Stomach (tissue), 9 donors: ENCODE measurements around the gene MTMR11. TPM values are rescaled to one million over a fixed set of nuclear protein-coding genes. Genes with fewer than 3 reads are reported as not detected.

Experiments used
- DNase-seq, 2 donors: peaks; one replicate each; pipeline versions ENCODE4 v3.0.0 to v3.0.0-alpha.2; 2013 to 2019
- H3K27ac ChIP-seq, 5 donors: fragments of 200-600 bp in 4 of 5; sonication (generic) in 4 of 5; one replicate each; pipeline ENCODE4 v1.5.1; 2013 to 2019; ENCODE audit warnings: mild to moderate bottlenecking in 1 of 5, moderate library complexity in 1 of 5
- H3K27me3 ChIP-seq, 3 donors: fragments of 200-600 bp; sonication (generic); one replicate each; pipeline ENCODE4 v1.5.1; 2017 to 2019; ENCODE audit warnings: mixed run types in 1 of 3
- H3K36me3 ChIP-seq, 4 donors: fragments of 200-600 bp; sonication (generic); 1 replicate in 3 of 4; 2 replicates in 1 of 4; pipeline ENCODE4 v1.5.1; 2016 to 2019
- H3K4me1 ChIP-seq, 4 donors: fragments of 200-600 bp; sonication (generic); one replicate each; pipeline ENCODE4 v1.5.1; 2016 to 2019
- H3K4me3 ChIP-seq, 4 donors: fragments of 200-600 bp; sonication (generic) in 3 of 4; one replicate each; pipeline ENCODE4 v1.5.1; 2016 to 2019; ENCODE audit warnings: mild to moderate bottlenecking in 1 of 4
- H3K9me3 ChIP-seq, 4 donors: fragments of 200-600 bp; sonication (generic); one replicate each; pipeline ENCODE4 v1.5.1; 2016 to 2019
- CTCF ChIP-seq, 7 experiments: fragments of 450-650 bp in 4 of 7; fragments of 200-600 bp in 3 of 7; sonication (generic) in 3 of 7; IDR thresholded peaks; one replicate each; pipeline ENCODE4 v1.5.1; 2016 to 2019; ENCODE audit warnings: antibody characterized with exemption in 7 of 7, control low read depth in 2 of 7, mild to moderate bottlenecking in 1 of 7
- EP300 ChIP-seq: sonication (generic); formaldehyde crosslinking; IDR thresholded peaks from one replicate; pipeline ENCODE4 v1.6.1; 2017; ENCODE audit warnings: antibody characterized with exemption
- POLR2A ChIP-seq, 4 donors: fragments of 450-650 bp; IDR thresholded peaks; one replicate each; pipeline ENCODE4 v1.6.1; 2016; ENCODE audit warnings: antibody characterized with exemption in 4 of 4, control low read depth in 2 of 4, mild to moderate bottlenecking in 1 of 4, moderate library complexity in 1 of 4
- POLR2AphosphoS5 ChIP-seq, 3 donors: sonication (generic); formaldehyde crosslinking; IDR thresholded peaks; one replicate each; pipeline ENCODE4 v1.6.1; 2016; ENCODE audit warnings: antibody characterized with exemption in 3 of 3
- WGBS, 5 donors: extraction: QIAGEN DNeasy Blood & Tissue Kit in 3 of 5; methylation state at CpG; one replicate each; pipeline versions ENCODE4 v1.1.5 to v1.1.7; 2013 to 2018; 5-methylcytosine and 5-hydroxymethylcytosine counted together
- intact Hi-C: fragments of 100-400 bp; cut with DNase I; formaldehyde crosslinking; loops from one replicate; pipeline ENCODE4 v1.15.1; 2023; ENCODE audit warnings: low total_unique reads
- polyA plus RNA-seq, 3 donors: library from polyadenylated mRNA; stranded (reverse); fragments of 200-250 nt; gene quantifications; one replicate each; pipeline ENCODE4 v1.2.3, GENCODE V29; 2013
- total RNA-seq, 5 donors: library from RNA; depleted of rRNA; stranded (reverse); fragments of >200 nt; gene quantifications; one replicate each; pipeline versions ENCODE4 v1.1.0 to v1.2.3, GENCODE V29; 2014 to 2016
- donor health status: healthy with polysubstance abuse.
- donor health status: Bipolar disorder and iron deficiency.
- donor health status: healthy.

MTMR11 gene
- total and polyA plus RNA-seq, 8 donors: 3.5 to 169 (median 7.8) TPM

- intact Hi-C loops: no loop called here
These were observed 10.4 kb downstream of the MTMR11 start for GRCh38 chr1:149926296-149926695.

GRCh38 chr1:149925751-149926150 is 10.9 kb downstream of the MTMR11 start:
- no peak for TF ChIP-seq POLR2AphosphoS5 (IDR thresholded peaks at IDR 0.05)
- H3K4me1 ChIP-seq: peaks cover 16 to 44% (median 35%) of the 10 kb centered on the region in 4 donors
- intact Hi-C loops: no loop called here
- DNase-seq: no peak
- H3K4me3 ChIP-seq: peak overlapping the region in 2 of 4 donors; percentile 94
- H3K27me3 ChIP-seq: no peaks in the 10 kb centered on the region
- peaks cover 43 to 70% (median 58%) of the 10 kb centered on the region in 4 donors for H3K36me3 ChIP-seq
- no peaks in the 10 kb centered on the region for H3K9me3 ChIP-seq
- no peak overlapping the region for H3K27ac ChIP-seq
- WGBS, 5 donors: 80 to 91% (median 83%) methylated on average over 2 of the region's 2 CpGs

More at GRCh38 chr1:149926296-149926695, 10.4 kb downstream of the MTMR11 start:
- 92 to 96% (median 94%) methylated on average over 9 of the region's 9 CpGs for WGBS, 5 donors
- no peak for DNase-seq
- TF ChIP-seq EP300 (no peak), POLR2AphosphoS5 (IDR thresholded peaks at IDR 0.05) (no peak), CTCF (IDR thresholded peaks at IDR 0.05) (no peak), POLR2A (IDR thresholded peaks at IDR 0.05) (no peak)
- Histone ChIP-seq H3K27me3 (no peaks in the 10 kb centered on the region), H3K4me3 (peak overlapping the region; percentile 65 to 94 (median 94)), H3K4me1 (peaks cover 16 to 44% (median 35%) of the 10 kb centered on the region in 4 donors), H3K9me3 (no peaks in the 10 kb centered on the region), H3K36me3 (peaks cover 43 to 71% (median 60%) of the 10 kb centered on the region in 4 donors), H3K27ac (no peak overlapping the region)

- intact Hi-C loops: no loop called here
- 62 to 76% (median 74%) methylated on average over 3 of the region's 3 CpGs for WGBS, 5 donors
- Histone ChIP-seq H3K27ac (no peak overlapping the region), H3K9me3 (no peaks in the 10 kb centered on the region), H3K4me3 (no peak overlapping the region), H3K4me1 (peaks cover 16 to 44% (median 35%) of the 10 kb centered on the region in 4 donors), H3K36me3 (peaks cover 43 to 66% (median 55%) of the 10 kb centered on the region in 4 donors), H3K27me3 (no peaks in the 10 kb centered on the region)
- TF ChIP-seq EP300 (no peak), CTCF (IDR thresholded peaks at IDR 0.05) (no peak), POLR2AphosphoS5 (IDR thresholded peaks at IDR 0.05) (no peak), POLR2A (IDR thresholded peaks at IDR 0.05) (no peak)
- DNase-seq: no peak
These were observed 11.3 kb downstream of the MTMR11 start for GRCh38 chr1:149925345-149925744.

GRCh38 chr1:149923626-149924025 is 13.1 kb downstream of the MTMR11 start:
- no peak for DNase-seq
- TF ChIP-seq POLR2A (IDR thresholded peaks at IDR 0.05) (no peak), EP300 (no peak), CTCF (IDR thresholded peaks at IDR 0.05) (no peak), POLR2AphosphoS5 (IDR thresholded peaks at IDR 0.05) (no peak)
- Histone ChIP-seq H3K27ac (no peak overlapping the region), H3K9me3 (no peaks in the 10 kb centered on the region), H3K27me3 (no peaks in the 10 kb centered on the region), H3K4me3 (no peak overlapping the region), H3K36me3 (peaks cover 43 to 55% (median 52%) of the 10 kb centered on the region in 4 donors), H3K4me1 (peaks cover 16 to 39% (median 31%) of the 10 kb centered on the region in 4 donors)
- intact Hi-C loops: no loop called here
- WGBS, 5 donors: 85 to 93% (median 87%) methylated on average over 10 of the region's 10 CpGs

GRCh38 chr1:149917571-149918144 is 19.0 kb downstream of the MTMR11 start, which contains the start of gene SV2A:
TSS of gene SV2A (minus strand) at chr1:149917844. CDS start at chr1:149913840, 4,004 bp downstream.
- peaks cover 4 to 17% (median 16%) of the 10 kb centered on the region in 4 donors for H3K36me3 ChIP-seq
- intact Hi-C loops: no loop called here
- peaks cover 0 to 21% (median 15%) of the 10 kb centered on the region in 3 donors for H3K27me3 ChIP-seq
- H3K4me3 ChIP-seq: peak within 1 kb of the TSS; percentile 46 to 49 (median 47)
- peak within 1 kb of the TSS in 1 of 5 donors; percentile 47 for H3K27ac ChIP-seq
- H3K9me3 ChIP-seq: no peaks in the 10 kb centered on the region
- H3K4me1 ChIP-seq: peaks cover 9 to 27% (median 17%) of the 10 kb centered on the region in 4 donors
- TF ChIP-seq POLR2AphosphoS5 (IDR thresholded peaks at IDR 0.05) (no peak), EP300 (no peak), POLR2A (IDR thresholded peaks at IDR 0.05) (no peak), CTCF (IDR thresholded peaks at IDR 0.05) (no peak)
- 1 to 6% (median 3%) methylated on average over 11 to 24 of the region's 24 CpGs for WGBS, 5 donors
- DNase-seq: peak; percentile 29 to 80
